GM23338 (cell line): ENCODE results near the gene INSRR. TPM values are rescaled to one million over a fixed set of nuclear protein-coding genes. Genes with fewer than 3 reads are reported as not detected.

Source experiments
- ATAC-seq: fragments of 200-7000 bp; cut with Tn5 transposase; 3 replicates; pipeline ENCODE4 v1.9.1; 2020
- DNase-seq: peaks from one replicate; pipeline ENCODE4 v3.0.0-alpha.2; 2015; ENCODE audit warnings: low spot score
- H2AFZ ChIP-seq: fragments of 200-600 bp; sonication (generic); 2 replicates; pipeline ENCODE4 v1.8.0; 2016; ENCODE audit warnings: antibody characterized with exemption, mild to moderate bottlenecking, moderate library complexity
- H3F3A ChIP-seq: fragments of 200-600 bp; sonication (generic); replicated peaks from 2 replicates; pipeline ENCODE4 v1.8.0; 2017; ENCODE audit warnings: antibody characterized with exemption, mixed run types, low read depth
- H3K27ac ChIP-seq: fragments of 200-600 bp; sonication (generic); 2 replicates; pipeline ENCODE4 v1.6.1; 2016; ENCODE audit warnings: low read depth
- H3K27me3 ChIP-seq: fragments of 200-600 bp; sonication (generic); 2 replicates; pipeline ENCODE4 v1.8.0; 2016; ENCODE audit warnings: mild to moderate bottlenecking, mixed run types, moderate library complexity; ENCODE audit not compliant: insufficient read depth
- H3K36me3 ChIP-seq: fragments of 200-600 bp; sonication (generic); 2 replicates; pipeline ENCODE4 v1.8.0; 2016; ENCODE audit warnings: mild to moderate bottlenecking; ENCODE audit not compliant: insufficient read depth
- H3K4me1 ChIP-seq: fragments of 200-600 bp; sonication (generic); 2 replicates; pipeline ENCODE4 v1.8.0; 2016; ENCODE audit warnings: mild to moderate bottlenecking, moderate library complexity; ENCODE audit not compliant: insufficient read depth
- H3K4me2 ChIP-seq: fragments of 200-600 bp; sonication (generic); 2 replicates; pipeline ENCODE4 v1.7.1; 2017; ENCODE audit warnings: mixed run types
- H3K4me3 ChIP-seq: fragments of 200-600 bp; sonication (generic); 2 replicates; pipeline ENCODE4 v1.6.1; 2016; ENCODE audit warnings: mixed run types
- H3K79me2 ChIP-seq: fragments of 200-600 bp; sonication (generic); replicated peaks from 2 replicates; pipeline ENCODE4 v1.8.0; 2017; ENCODE audit warnings: mild to moderate bottlenecking; ENCODE audit not compliant: insufficient read depth
- H3K9me2 ChIP-seq: fragments of 200-600 bp; sonication (generic); 2 replicates; pipeline ENCODE4 v1.8.0; 2017; ENCODE audit not compliant: insufficient read depth
- H4K20me1 ChIP-seq: fragments of 200-600 bp; sonication (generic); replicated peaks from 2 replicates; pipeline ENCODE4 v1.8.0; 2017; ENCODE audit warnings: mild to moderate bottlenecking; ENCODE audit not compliant: insufficient read depth
- H3K27ac Mint-ChIP-seq: 2 replicates; pipeline ENCODE4 v1.8.0; 2020; ENCODE audit warnings: inconsistent platforms, mild to moderate bottlenecking, moderate library complexity, mixed read lengths
- H3K27me3 Mint-ChIP-seq: 3 replicates; pipeline ENCODE4 v1.8.0; 2022; ENCODE audit warnings: low read depth, mild to moderate bottlenecking, moderate library complexity, mixed read lengths, inconsistent platforms; ENCODE audit not compliant: insufficient read depth, poor library complexity
- H3K36me3 Mint-ChIP-seq: 3 replicates; pipeline ENCODE4 v1.8.0; 2021; ENCODE audit warnings: low read depth, mild to moderate bottlenecking, inconsistent platforms, moderate library complexity, mixed read lengths
- H3K4me1 Mint-ChIP-seq: 3 replicates; pipeline ENCODE4 v1.8.0; 2020; ENCODE audit warnings: mild to moderate bottlenecking, inconsistent platforms, mixed read lengths
- H3K4me3 Mint-ChIP-seq: 3 replicates; pipeline ENCODE4 v1.8.0; 2021; ENCODE audit warnings: moderate library complexity, mild to moderate bottlenecking, inconsistent platforms, mixed read lengths
- H3K9me3 Mint-ChIP-seq: 3 replicates; pipeline ENCODE4 v1.8.0; 2020; ENCODE audit warnings: moderate library complexity, mild to moderate bottlenecking, inconsistent platforms, mixed read lengths
- CREB1 ChIP-seq: fragments of 250-450 bp; sonication (Bioruptor Pico); IDR thresholded peaks from 2 replicates; pipeline ENCODE4 v1.5.0; 2020; ENCODE audit warnings: low read depth, mild to moderate bottlenecking, moderate library complexity
- CTCF ChIP-seq, 2 experiments: fragments of 200-600 bp in 1 of 2; sonication (generic) in 1 of 2; conservative IDR thresholded peaks; 2 replicates each; pipeline versions ENCODE4 v1.5.1 to v1.6.1; 2016 to 2017; ENCODE audit warnings: antibody characterized with exemption in 2 of 2, low read depth in 2 of 2, mild to moderate bottlenecking in 2 of 2, moderate library complexity in 1 of 2
- EZH2 ChIP-seq: fragments of 200-600 bp; sonication (generic); IDR thresholded peaks from one replicate; pipeline ENCODE4 v1.8.0; 2017; ENCODE audit warnings: antibody characterized with exemption, mild to moderate bottlenecking, low read depth; ENCODE audit not compliant: unreplicated experiment
- EZH2phosphoT487 ChIP-seq: fragments of 200-600 bp; sonication (generic); IDR thresholded peaks from one replicate; pipeline ENCODE4 v1.8.1; 2018; ENCODE audit warnings: antibody characterized with exemption; ENCODE audit not compliant: unreplicated experiment
- JUNB ChIP-seq: IDR thresholded peaks from one replicate; pipeline ENCODE4 v1.6.1; 2016; ENCODE audit warnings: antibody characterized with exemption; ENCODE audit not compliant: unreplicated experiment
- NANOG ChIP-seq: IDR thresholded peaks from 2 replicates; pipeline ENCODE4 v1.6.1; 2016; ENCODE audit warnings: antibody characterized with exemption, borderline replicate concordance
- POLR2AphosphoS5 ChIP-seq: IDR thresholded peaks from 2 replicates; pipeline ENCODE4 v1.6.1; 2016; ENCODE audit warnings: antibody characterized with exemption, low read depth
- STAT1 ChIP-seq: IDR thresholded peaks from one replicate; pipeline ENCODE4 v1.6.1; 2016; ENCODE audit warnings: antibody characterized with exemption; ENCODE audit not compliant: unreplicated experiment
- ZNF114 ChIP-seq: fragments of 250-450 bp; sonication (Bioruptor Pico); IDR thresholded peaks from 2 replicates; pipeline ENCODE4 v1.5.0; 2020; ENCODE audit warnings: mild to moderate bottlenecking, moderate library complexity
- ZNF331 ChIP-seq: fragments of 250-450 bp; sonication (Bioruptor Pico); IDR thresholded peaks from 2 replicates; pipeline ENCODE4 v1.5.0; 2020; ENCODE audit warnings: low read depth, mild to moderate bottlenecking, moderate library complexity
- ZNF462 ChIP-seq: fragments of 250-450 bp; sonication (Bioruptor Pico); IDR thresholded peaks from 2 replicates; pipeline ENCODE4 v1.5.0; 2020; ENCODE audit warnings: mild to moderate bottlenecking, moderate library complexity
- polyA plus RNA-seq: library from polyadenylated mRNA; unstranded; fragments of >200 nt; fragmentation: Nextera tagmentation; extraction: Ambion mirVana; gene quantifications from 2 replicates; pipeline ENCODE4 v1.2.1, GENCODE V29; 2016
- total RNA-seq: library from RNA; depleted of rRNA; stranded (reverse); fragments of >200 nt; shearing (Covaris generic); gene quantifications from 2 replicates; pipeline ENCODE4 v1.2.3, GENCODE V29; 2014
- TF ChIP-seq, protein P1 (sequence below): IDR thresholded peaks from one replicate; pipeline ENCODE4 v1.6.1; 2018; ENCODE audit warnings: antibody characterized with exemption; ENCODE audit not compliant: unreplicated experiment
- TF ChIP-seq, protein P2 (sequence below): IDR thresholded peaks from 2 replicates; pipeline ENCODE4 v1.6.1; 2016; ENCODE audit warnings: antibody characterized with exemption

The INSRR gene
- total and polyA plus RNA-seq, 2 experiments from 2014 or later = not detected

DNA sequence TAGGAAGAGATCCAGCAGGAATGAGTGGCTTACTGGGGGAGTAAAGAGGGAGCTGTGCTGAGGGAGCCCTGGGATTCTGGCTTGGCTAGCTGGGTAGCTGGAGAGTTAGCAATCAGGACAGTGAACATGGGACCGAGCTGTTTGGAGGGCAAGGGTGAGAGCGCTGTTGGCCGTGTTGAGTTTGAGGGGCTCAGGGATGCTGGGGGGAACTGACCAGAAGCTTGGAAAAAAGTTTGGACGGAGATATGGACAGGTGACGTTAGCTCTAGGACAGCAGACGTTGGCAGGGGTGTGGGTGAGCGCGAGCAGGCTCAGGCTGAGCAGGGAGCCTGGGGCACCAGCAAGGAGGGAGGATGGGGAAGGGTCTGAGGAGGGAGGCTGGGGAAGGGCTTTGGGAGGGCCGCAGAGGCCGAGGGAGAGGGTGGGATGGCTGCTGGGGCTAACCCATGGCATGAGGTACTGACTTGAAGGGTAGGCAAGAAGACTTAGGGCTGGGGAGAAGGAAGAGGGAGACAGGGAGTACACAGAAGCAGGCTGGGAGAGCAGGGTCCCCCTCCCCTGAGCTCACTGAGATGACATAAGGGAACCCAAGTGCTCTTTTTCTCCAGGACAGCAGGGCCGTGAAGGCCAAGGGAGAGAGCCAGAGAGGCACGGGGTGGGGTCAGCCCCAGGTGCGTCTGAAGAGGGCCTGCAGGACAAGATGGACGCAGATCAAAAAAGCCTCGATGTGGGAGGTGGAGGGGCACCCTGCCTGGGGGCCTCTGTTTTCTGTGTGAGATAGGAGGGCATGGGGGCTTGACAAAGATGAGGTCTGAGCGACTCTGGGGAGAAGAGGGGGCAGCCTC is 50.5 kb downstream of the INSRR start:
- no peaks in the 10 kb centered on the region for H3K9me2 ChIP-seq
- no peak overlapping the region for H3K4me3 Mint-ChIP-seq
- H3K79me2 ChIP-seq = no peaks in the 10 kb centered on the region
- H3K4me3 ChIP-seq = no peak overlapping the region
- H3K27ac Mint-ChIP-seq = no peak overlapping the region
- H3K27me3 Mint-ChIP-seq = peaks cover 36% of the 10 kb centered on the region
- no peaks in the 10 kb centered on the region for H3K36me3 ChIP-seq
- DNase-seq = no peak
- peaks cover 18% of the 10 kb centered on the region for H3K27me3 ChIP-seq
- no peak overlapping the region for H2AFZ ChIP-seq
- TF ChIP-seq POLR2AphosphoS5 (no peak), ZNF114 (CRISPR knock-in tag) (no peak), EZH2phosphoT487 (no peak), CREB1 (CRISPR knock-in tag) (no peak), ZNF331 (CRISPR knock-in tag) (no peak), EZH2 (no peak), STAT1 (no peak), NANOG (no peak), ZNF462 (CRISPR knock-in tag) (no peak), JUNB (no peak), CTCF (conservative IDR thresholded peaks at IDR 0.05; ENCODE audit: low read depth in 2 of 2) (no peak)
- TF ChIP-seq, protein P1, sequence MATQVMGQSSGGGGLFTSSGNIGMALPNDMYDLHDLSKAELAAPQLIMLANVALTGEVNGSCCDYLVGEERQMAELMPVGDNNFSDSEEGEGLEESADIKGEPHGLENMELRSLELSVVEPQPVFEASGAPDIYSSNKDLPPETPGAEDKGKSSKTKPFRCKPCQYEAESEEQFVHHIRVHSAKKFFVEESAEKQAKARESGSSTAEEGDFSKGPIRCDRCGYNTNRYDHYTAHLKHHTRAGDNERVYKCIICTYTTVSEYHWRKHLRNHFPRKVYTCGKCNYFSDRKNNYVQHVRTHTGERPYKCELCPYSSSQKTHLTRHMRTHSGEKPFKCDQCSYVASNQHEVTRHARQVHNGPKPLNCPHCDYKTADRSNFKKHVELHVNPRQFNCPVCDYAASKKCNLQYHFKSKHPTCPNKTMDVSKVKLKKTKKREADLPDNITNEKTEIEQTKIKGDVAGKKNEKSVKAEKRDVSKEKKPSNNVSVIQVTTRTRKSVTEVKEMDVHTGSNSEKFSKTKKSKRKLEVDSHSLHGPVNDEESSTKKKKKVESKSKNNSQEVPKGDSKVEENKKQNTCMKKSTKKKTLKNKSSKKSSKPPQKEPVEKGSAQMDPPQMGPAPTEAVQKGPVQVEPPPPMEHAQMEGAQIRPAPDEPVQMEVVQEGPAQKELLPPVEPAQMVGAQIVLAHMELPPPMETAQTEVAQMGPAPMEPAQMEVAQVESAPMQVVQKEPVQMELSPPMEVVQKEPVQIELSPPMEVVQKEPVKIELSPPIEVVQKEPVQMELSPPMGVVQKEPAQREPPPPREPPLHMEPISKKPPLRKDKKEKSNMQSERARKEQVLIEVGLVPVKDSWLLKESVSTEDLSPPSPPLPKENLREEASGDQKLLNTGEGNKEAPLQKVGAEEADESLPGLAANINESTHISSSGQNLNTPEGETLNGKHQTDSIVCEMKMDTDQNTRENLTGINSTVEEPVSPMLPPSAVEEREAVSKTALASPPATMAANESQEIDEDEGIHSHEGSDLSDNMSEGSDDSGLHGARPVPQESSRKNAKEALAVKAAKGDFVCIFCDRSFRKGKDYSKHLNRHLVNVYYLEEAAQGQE = no peak
- TF ChIP-seq, protein P2, sequence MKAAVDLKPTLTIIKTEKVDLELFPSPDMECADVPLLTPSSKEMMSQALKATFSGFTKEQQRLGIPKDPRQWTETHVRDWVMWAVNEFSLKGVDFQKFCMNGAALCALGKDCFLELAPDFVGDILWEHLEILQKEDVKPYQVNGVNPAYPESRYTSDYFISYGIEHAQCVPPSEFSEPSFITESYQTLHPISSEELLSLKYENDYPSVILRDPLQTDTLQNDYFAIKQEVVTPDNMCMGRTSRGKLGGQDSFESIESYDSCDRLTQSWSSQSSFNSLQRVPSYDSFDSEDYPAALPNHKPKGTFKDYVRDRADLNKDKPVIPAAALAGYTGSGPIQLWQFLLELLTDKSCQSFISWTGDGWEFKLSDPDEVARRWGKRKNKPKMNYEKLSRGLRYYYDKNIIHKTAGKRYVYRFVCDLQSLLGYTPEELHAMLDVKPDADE = no peak
- peaks cover 4% of the 10 kb centered on the region; the same call in 2 of the 3 replicates for H3K36me3 Mint-ChIP-seq
- peaks cover 4% of the 10 kb centered on the region for H4K20me1 ChIP-seq
- H3K9me3 Mint-ChIP-seq = no peaks in the 10 kb centered on the region
- peaks cover 8% of the 10 kb centered on the region for H3K4me1 ChIP-seq
- H3F3A ChIP-seq = 0 out of 2 replicates have a peak, but pooled peaks cover 6% of the 10 kb centered on the region
- peaks cover 22% of the 10 kb centered on the region for H3K4me1 Mint-ChIP-seq
- ATAC-seq = no peak
- H3K4me2 ChIP-seq = no peak overlapping the region
- no peak overlapping the region for H3K27ac ChIP-seq
